Spleen (tissue), 11 donors: ENCODE measurements around the gene GRIK3. TPM values are rescaled to one million over a fixed set of nuclear protein-coding genes. Genes with fewer than 3 reads are reported as not detected.

Source experiments
- DNase-seq: peaks from one replicate; pipeline ENCODE4 v3.0.0-alpha.2; 2020
- H3K27ac ChIP-seq, 8 donors: fragments of 200-600 bp; sonication (generic) in 7 of 8; 1 replicate in 4 of 8; 2 replicates in 4 of 8; pipeline versions ENCODE4 v1.5.0 to v1.8.0; 2016 to 2021; ENCODE audit warnings: inconsistent platforms in 4 of 8, mild to moderate bottlenecking in 4 of 8, moderate library complexity in 1 of 8
- H3K27me3 ChIP-seq, 7 donors: fragments of 200-600 bp; sonication (generic) in 6 of 7; replicated peaks in 1 of 7; 1 replicate in 4 of 7; 2 replicates in 3 of 7; pipeline versions ENCODE4 v1.5.0 to v1.8.0; 2016 to 2021; ENCODE audit warnings: inconsistent platforms in 3 of 7, mild to moderate bottlenecking in 1 of 7
- H3K36me3 ChIP-seq, 6 donors: fragments of 200-600 bp; sonication (generic) in 5 of 6; 1 replicate in 4 of 6; 2 replicates in 2 of 6; pipeline versions ENCODE4 v1.5.0 to v1.8.0; 2016 to 2021; ENCODE audit warnings: inconsistent platforms in 2 of 6
- H3K4me1 ChIP-seq, 6 donors: fragments of 200-600 bp; sonication (generic) in 5 of 6; 1 replicate in 3 of 6; 2 replicates in 3 of 6; pipeline versions ENCODE4 v1.5.0 to v1.8.0; 2016 to 2021; ENCODE audit warnings: inconsistent platforms in 3 of 6
- H3K4me3 ChIP-seq, 8 donors: fragments of 200-600 bp; sonication (generic) in 7 of 8; 1 replicate in 4 of 8; 2 replicates in 4 of 8; pipeline versions ENCODE4 v1.5.0 to v1.8.0; 2016 to 2021; ENCODE audit warnings: inconsistent platforms in 4 of 8, mild to moderate bottlenecking in 4 of 8, moderate library complexity in 2 of 8
- H3K9me3 ChIP-seq, 8 donors: fragments of 200-600 bp; sonication (generic) in 7 of 8; 1 replicate in 4 of 8; 2 replicates in 4 of 8; pipeline versions ENCODE4 v1.5.0 to v1.8.0; 2016 to 2021; ENCODE audit warnings: inconsistent platforms in 4 of 8
- POLR2A ChIP-seq, 3 donors: fragments of 450-650 bp; IDR thresholded peaks; one replicate each; pipeline ENCODE4 v1.5.1; 2017; ENCODE audit warnings: antibody characterized with exemption in 3 of 3, mild to moderate bottlenecking in 1 of 3
- POLR2AphosphoS5 ChIP-seq, 3 donors: sonication (generic); formaldehyde crosslinking; IDR thresholded peaks; one replicate each; pipeline ENCODE4 v1.5.1; 2017; ENCODE audit warnings: antibody characterized with exemption in 3 of 3
- WGBS, 5 donors: extraction: QIAGEN DNeasy Blood & Tissue Kit in 3 of 5; methylation state at CpG; one replicate each; pipeline versions ENCODE4 v1.1.5 to v1.1.7; 2013 to 2018; 5-methylcytosine and 5-hydroxymethylcytosine counted together
- intact Hi-C: fragments of 100-400 bp; cut with DNase I; formaldehyde crosslinking; loops from one replicate; pipeline ENCODE4 v1.15.0; 2023; ENCODE audit warnings: low total_unique reads
- polyA plus RNA-seq, 3 donors: library from polyadenylated mRNA; stranded (reverse); fragments of 200-250 nt; gene quantifications; one replicate each; pipeline ENCODE4 v1.2.1, GENCODE V29; 2013
- total RNA-seq, 7 donors: library from RNA; depleted of rRNA in 3 of 7; stranded (reverse); fragments of >200 nt in 3 of 7; fragmentation: NEBNext Ultra II Directional in 4 of 7; extraction: Animal tissue kit (Norgen Biotek cat#: 25700) in 4 of 7; gene quantifications; one replicate each; pipeline versions ENCODE4 v1.1.0 to v1.2.1, GENCODE V29; 2016 to 2021
- TF ChIP-seq, protein P1 (sequence below), 11 experiments: fragments of 200-600 bp in 7 of 11; fragments of 450-650 bp in 4 of 11; sonication (generic) in 4 of 11; IDR thresholded peaks in 8 of 11; conservative IDR thresholded peaks in 3 of 11; 1 replicate in 7 of 11; 2 replicates in 4 of 11; pipeline versions ENCODE4 v1.4.0 to v1.8.0; 2016 to 2021; ENCODE audit warnings: antibody characterized with exemption in 11 of 11, inconsistent platforms in 4 of 11, mild to moderate bottlenecking in 1 of 11
- donor health status: healthy with polysubstance abuse.
- donor health status: DM: no; HTN: no; CAD: no; lungs with moderate emphysema.
- donor health status: DM: no; HTN: no; CAD: no.
- donor health status: Bipolar disorder and iron deficiency.
- donor health status: healthy.
- donor health status: DM: no; HTN: no; CAD: no.
- donor health status: DM: yes; HTN: yes; CAD: no.

Gene GRIK3
- total and polyA plus RNA-seq, 10 donors: 0.09 to 0.74 (median 0.19) TPM

GRCh38 chr1:36922071-36922470, 112.2 kb downstream of the GRIK3 start:
- TF ChIP-seq POLR2AphosphoS5 (IDR thresholded peaks at IDR 0.05) (no peak), POLR2A (IDR thresholded peaks at IDR 0.05) (no peak)
- TF ChIP-seq, protein P1, sequence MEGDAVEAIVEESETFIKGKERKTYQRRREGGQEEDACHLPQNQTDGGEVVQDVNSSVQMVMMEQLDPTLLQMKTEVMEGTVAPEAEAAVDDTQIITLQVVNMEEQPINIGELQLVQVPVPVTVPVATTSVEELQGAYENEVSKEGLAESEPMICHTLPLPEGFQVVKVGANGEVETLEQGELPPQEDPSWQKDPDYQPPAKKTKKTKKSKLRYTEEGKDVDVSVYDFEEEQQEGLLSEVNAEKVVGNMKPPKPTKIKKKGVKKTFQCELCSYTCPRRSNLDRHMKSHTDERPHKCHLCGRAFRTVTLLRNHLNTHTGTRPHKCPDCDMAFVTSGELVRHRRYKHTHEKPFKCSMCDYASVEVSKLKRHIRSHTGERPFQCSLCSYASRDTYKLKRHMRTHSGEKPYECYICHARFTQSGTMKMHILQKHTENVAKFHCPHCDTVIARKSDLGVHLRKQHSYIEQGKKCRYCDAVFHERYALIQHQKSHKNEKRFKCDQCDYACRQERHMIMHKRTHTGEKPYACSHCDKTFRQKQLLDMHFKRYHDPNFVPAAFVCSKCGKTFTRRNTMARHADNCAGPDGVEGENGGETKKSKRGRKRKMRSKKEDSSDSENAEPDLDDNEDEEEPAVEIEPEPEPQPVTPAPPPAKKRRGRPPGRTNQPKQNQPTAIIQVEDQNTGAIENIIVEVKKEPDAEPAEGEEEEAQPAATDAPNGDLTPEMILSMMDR (IDR thresholded peaks at IDR 0.05 in 8 of 11, conservative IDR thresholded peaks at IDR 0.05 in 3 of 11): no peak
- intact Hi-C loops: no loop called here
- Histone ChIP-seq H3K27ac (no peak overlapping the region), H3K27me3 (peaks cover 0 to 57% (median 10%) of the 10 kb centered on the region in 7 donors), H3K9me3 (no peaks in the 10 kb centered on the region), H3K4me1 (no peaks in the 10 kb centered on the region), H3K4me3 (no peak overlapping the region), H3K36me3 (no peaks in the 10 kb centered on the region)
- DNase-seq: no peak
- WGBS, 5 donors: 38 to 56% (median 52%) methylated on average over 4 to 5 of the region's 5 CpGs

DNA sequence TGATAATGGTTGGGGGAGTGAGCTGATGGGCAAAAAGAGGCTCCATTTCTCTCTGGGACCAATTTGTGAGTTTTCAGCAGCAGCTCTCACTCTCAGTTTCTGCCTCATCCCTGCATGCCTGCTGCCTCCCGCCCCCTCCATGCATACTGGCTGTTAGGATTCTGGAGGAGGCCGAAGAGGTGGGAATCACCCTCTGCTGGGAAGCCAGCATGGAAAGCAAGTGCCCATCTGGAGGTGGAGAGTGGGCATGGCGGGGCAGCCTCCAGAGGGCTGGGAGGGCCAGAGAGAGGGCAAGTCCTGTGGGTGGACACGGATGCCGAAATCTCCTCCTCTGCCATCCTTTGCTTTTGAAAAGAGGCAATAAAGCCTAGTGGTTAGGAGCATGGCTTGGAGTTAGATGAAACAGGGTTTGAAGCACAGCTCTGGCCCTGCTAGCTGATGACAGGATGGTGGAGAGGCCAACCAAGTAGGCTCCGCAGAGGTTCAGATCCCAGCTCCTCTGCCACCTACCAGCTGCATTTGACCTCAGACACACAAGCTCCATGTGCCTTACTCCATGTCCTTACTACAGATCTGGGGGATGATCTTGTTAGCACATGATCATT, 113.4 kb downstream of the GRIK3 start:
- Histone ChIP-seq H3K4me3 (no peak overlapping the region), H3K27ac (no peak overlapping the region), H3K9me3 (peaks cover 0 to 2% (median 0%) of the 10 kb centered on the region in 8 donors), H3K27me3 (peaks cover 0 to 62% (median 10%) of the 10 kb centered on the region in 7 donors), H3K36me3 (no peaks in the 10 kb centered on the region), H3K4me1 (no peaks in the 10 kb centered on the region)
- WGBS, 5 donors: 72 to 83% (median 73%) methylated on average over 6 of the region's 6 CpGs
- DNase-seq: no peak
- intact Hi-C loops: no loop called here
- TF ChIP-seq POLR2AphosphoS5 (IDR thresholded peaks at IDR 0.05): no peak
- TF ChIP-seq POLR2A (IDR thresholded peaks at IDR 0.05): no peak
- TF ChIP-seq, protein P1 (IDR thresholded peaks at IDR 0.05 in 8 of 11, conservative IDR thresholded peaks at IDR 0.05 in 3 of 11): no peak

- Histone ChIP-seq H3K4me1 (no peaks in the 10 kb centered on the region), H3K36me3 (no peaks in the 10 kb centered on the region), H3K9me3 (peaks cover 0 to 8% (median 2%) of the 10 kb centered on the region in 8 donors), H3K27me3 (peaks cover 0 to 63% (median 10%) of the 10 kb centered on the region in 7 donors), H3K27ac (no peak overlapping the region), H3K4me3 (no peak overlapping the region)
- WGBS, 5 donors: 81 to 92% (median 85%) methylated on average over 3 of the region's 3 CpGs
- DNase-seq: no peak
- intact Hi-C loops: no loop called here
- TF ChIP-seq POLR2A (IDR thresholded peaks at IDR 0.05): no peak
- TF ChIP-seq POLR2AphosphoS5 (IDR thresholded peaks at IDR 0.05): no peak
- TF ChIP-seq, protein P1 (IDR thresholded peaks at IDR 0.05 in 8 of 11, conservative IDR thresholded peaks at IDR 0.05 in 3 of 11): no peak
These were observed 113.9 kb downstream of the GRIK3 start for GRCh38 chr1:36920371-36920770.

DNA sequence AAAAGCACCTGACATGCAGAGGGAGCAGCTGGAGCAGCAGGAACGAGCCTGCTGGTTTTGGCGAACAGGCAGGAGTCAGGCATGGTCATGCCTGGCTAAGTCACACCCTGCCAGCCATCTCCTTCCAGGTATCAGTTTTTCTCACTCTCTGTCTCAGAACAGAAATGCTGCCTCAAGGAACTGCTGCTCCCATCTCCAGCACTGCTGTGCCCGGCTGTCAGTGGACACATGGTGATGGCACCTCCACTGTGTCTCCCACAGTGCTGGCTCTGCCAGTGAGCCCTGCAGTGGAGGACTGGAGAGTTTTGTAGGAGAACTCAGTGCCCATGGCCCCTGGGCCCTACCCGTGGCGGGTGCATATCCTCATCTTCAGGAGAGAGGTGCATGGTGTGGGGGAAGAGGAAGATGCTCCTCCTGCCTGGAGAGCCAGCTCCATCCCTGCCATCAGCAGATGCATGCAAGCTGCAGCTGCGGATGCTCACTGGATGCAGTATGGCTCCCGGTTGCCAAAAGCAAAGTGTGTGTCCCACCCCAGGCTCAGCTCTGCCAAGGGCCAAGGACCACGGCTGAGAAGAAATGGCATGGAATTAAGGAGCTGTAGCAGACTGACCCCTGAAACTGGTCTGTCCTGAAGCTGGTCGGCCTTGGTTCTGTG, 114.7 kb downstream of the GRIK3 start:
- Histone ChIP-seq H3K27me3 (peaks cover 0 to 69% (median 10%) of the 10 kb centered on the region in 7 donors), H3K27ac (no peak overlapping the region), H3K36me3 (no peaks in the 10 kb centered on the region), H3K4me3 (no peak overlapping the region), H3K4me1 (no peaks in the 10 kb centered on the region), H3K9me3 (peaks cover 0 to 11% (median 2%) of the 10 kb centered on the region in 8 donors)
- intact Hi-C loops: no loop called here
- no peak for TF ChIP-seq POLR2AphosphoS5 (IDR thresholded peaks at IDR 0.05)
- TF ChIP-seq POLR2A (IDR thresholded peaks at IDR 0.05): no peak
- TF ChIP-seq, protein P1 (IDR thresholded peaks at IDR 0.05 in 8 of 11, conservative IDR thresholded peaks at IDR 0.05 in 3 of 11): no peak
- no peak for DNase-seq
- 62 to 76% (median 71%) methylated on average over 5 to 9 of the region's 9 CpGs for WGBS, 5 donors
